ENCODE measurements around the gene CDK6.

DNA sequence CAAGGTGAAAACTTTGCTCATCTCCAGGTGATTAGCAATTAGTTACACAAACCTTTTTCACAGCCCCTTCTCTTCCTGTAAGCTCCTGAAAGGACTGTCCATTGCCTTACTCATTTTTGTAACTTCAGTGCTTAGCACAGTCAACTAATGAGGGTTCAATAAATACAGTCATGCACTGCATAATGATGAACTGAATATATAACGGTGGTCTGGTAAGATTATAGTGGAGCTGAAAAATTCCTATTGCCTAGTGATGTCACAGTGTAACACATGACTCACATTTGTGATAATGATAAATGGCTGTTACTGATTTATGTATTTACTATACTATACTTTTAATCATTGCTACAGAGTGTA lies 233.3 kb downstream of the CDK6 start:
- TF ChIP-seq EZH2 (IDR thresholded peaks at IDR 0.05) (no peak), EZH2phosphoT487 (IDR thresholded peaks at IDR 0.05) (no peak)
- TF ChIP-seq, protein P1, sequence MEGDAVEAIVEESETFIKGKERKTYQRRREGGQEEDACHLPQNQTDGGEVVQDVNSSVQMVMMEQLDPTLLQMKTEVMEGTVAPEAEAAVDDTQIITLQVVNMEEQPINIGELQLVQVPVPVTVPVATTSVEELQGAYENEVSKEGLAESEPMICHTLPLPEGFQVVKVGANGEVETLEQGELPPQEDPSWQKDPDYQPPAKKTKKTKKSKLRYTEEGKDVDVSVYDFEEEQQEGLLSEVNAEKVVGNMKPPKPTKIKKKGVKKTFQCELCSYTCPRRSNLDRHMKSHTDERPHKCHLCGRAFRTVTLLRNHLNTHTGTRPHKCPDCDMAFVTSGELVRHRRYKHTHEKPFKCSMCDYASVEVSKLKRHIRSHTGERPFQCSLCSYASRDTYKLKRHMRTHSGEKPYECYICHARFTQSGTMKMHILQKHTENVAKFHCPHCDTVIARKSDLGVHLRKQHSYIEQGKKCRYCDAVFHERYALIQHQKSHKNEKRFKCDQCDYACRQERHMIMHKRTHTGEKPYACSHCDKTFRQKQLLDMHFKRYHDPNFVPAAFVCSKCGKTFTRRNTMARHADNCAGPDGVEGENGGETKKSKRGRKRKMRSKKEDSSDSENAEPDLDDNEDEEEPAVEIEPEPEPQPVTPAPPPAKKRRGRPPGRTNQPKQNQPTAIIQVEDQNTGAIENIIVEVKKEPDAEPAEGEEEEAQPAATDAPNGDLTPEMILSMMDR (IDR thresholded peaks at IDR 0.05) = no peak

Measured in neural progenitor cell (in vitro differentiated cells).